ENCODE data around the gene IPO13. TPM values are rescaled to one million over a fixed set of nuclear protein-coding genes. Genes with fewer than 3 reads are reported as not detected.

The IPO13 gene
- total and polyA plus RNA-seq, 2 donors (not counting 1 experiment from before 2014, with no cell fraction given) = 12.8 to 18.5 TPM

DNA sequence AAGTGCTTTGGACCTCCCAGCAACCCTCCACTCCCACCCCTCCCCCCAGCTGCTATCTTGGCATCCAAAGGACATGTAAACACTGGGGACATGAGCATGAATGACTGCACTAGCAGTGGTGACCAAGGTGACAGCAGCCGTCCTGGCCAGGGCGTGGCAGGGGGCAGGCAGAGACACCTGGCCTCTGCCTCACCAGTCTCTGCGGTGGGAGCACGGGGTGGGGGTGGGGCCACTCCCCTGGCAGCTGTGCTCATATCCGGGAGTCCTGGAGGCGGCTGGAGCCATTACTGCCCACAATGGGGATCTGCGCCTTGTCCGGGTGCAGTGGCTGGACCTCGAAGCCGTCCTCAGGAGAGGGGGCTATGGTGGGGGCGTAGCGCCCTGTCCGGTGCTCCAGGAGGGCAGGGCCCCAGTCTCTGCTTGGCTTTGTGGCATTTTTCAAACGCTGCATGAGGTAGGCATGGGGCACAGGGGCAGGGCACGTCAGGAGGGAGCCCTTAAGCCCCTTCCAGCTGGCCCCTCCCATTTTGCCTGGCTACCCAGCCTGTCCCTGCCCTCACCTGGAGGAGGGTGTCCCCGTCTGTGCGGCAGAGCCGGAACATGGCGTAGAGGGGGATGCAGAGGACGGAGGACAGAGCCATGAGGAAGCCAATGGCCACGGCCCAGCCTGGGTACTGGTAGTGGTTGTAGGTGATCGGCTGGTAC lies 50.7 kb downstream of the IPO13 start:
- H3K79me2 ChIP-seq (ENCODE audit: control insufficient read depth, insufficient read depth, low read length) = no peaks in the 10 kb centered on the region
- no peak overlapping the region for H2AFZ ChIP-seq (ENCODE audit: low read length)
- no peaks in the 10 kb centered on the region for H3K4me1 ChIP-seq (ENCODE audit: control insufficient read depth, extremely low read depth, insufficient read depth, low read length)
- no peaks in the 10 kb centered on the region for H3K27me3 ChIP-seq (ENCODE audit: control insufficient read depth, insufficient read depth, low read length)
- no peaks in the 10 kb centered on the region for H3K9me3 ChIP-seq (ENCODE audit: control insufficient read depth, insufficient read depth, low read depth, low read length)
- H3K27ac ChIP-seq (ENCODE audit: insufficient read depth, low read length) = no peak overlapping the region
- no peak overlapping the region for H3K9ac ChIP-seq (ENCODE audit: insufficient read depth, low read length)
- no peak for TF ChIP-seq EZH2 (IDR thresholded peaks at IDR 0.05; ENCODE audit: low read length, missing control alignments)
- no peaks in the 10 kb centered on the region for H3K36me3 ChIP-seq (ENCODE audit: control insufficient read depth, insufficient read depth, low read length)
- H3K4me2 ChIP-seq (ENCODE audit: extremely low read depth, insufficient read depth, low read length) = no peak overlapping the region
- no peak overlapping the region for H3K4me3 ChIP-seq (replicated peaks in 1 of 4; ENCODE audit: control extremely low read depth in 1 of 4, insufficient read depth in 1 of 4, low read depth in 3 of 4, low read length in 4 of 4)
- no peaks in the 10 kb centered on the region for H4K20me1 ChIP-seq (ENCODE audit: control insufficient read depth, extremely low read depth, insufficient read depth, low read length)
- no peak for DNase-seq (ENCODE audit: low read depth in 2 of 2)

DNA sequence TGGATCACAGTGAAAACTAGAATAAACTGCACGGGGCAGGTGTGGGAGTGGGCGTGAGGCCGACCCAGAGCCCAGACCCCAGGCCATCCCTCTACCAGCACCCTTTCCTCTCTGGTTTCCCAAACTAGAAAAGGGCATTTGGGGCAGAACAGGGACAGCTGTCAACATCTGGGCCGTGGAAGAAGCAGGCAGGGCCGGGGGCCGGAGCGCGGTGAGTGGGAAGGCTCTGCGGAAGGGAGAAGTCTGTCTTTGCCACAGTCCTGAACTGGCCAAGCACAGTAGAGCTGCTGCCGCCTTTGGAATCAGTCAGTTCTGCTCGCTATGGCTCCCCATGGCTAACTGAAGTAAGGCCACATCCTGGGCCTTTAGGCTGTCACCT lies 51.2 kb downstream of the IPO13 start:
- H3K4me3 ChIP-seq (replicated peaks in 1 of 4; ENCODE audit: control extremely low read depth in 1 of 4, insufficient read depth in 1 of 4, low read depth in 3 of 4, low read length in 4 of 4) = no peak overlapping the region
- TF ChIP-seq EZH2 (IDR thresholded peaks at IDR 0.05; ENCODE audit: low read length, missing control alignments) = no peak
- no peak for TF ChIP-seq CTCF (conservative IDR thresholded peaks at IDR 0.05 in 1 of 2, IDR thresholded peaks at IDR 0.05 in 1 of 2; ENCODE audit: low read depth in 1 of 2, low read length in 2 of 2)
- no peaks in the 10 kb centered on the region for H3K27me3 ChIP-seq (ENCODE audit: control insufficient read depth, insufficient read depth, low read length)

DNA sequence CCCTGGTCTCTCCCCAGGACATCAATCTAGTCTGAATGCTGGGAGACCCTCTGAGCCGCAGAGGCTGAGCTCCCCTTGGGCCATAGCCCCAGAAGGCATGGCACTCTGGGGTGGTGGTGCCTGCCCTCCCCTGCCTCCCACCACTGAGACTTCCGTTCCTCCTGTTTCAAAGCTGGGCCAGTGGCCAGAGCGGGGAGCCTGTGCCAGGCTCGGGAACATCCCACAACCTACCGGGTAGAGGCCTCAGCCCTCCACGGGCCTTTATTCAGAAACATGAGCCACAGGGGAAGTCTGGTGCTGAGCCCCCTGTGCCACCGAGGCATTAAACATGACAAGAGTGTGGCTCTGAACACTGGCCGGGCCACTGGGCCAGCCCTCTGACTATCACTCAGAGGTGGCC lies 52.7 kb downstream of the IPO13 start:
- Histone ChIP-seq H3K27me3 (ENCODE audit: control insufficient read depth, insufficient read depth, low read length) (no peaks in the 10 kb centered on the region), H3K4me3 (replicated peaks in 1 of 4; ENCODE audit: control extremely low read depth in 1 of 4, insufficient read depth in 1 of 4, low read depth in 3 of 4, low read length in 4 of 4) (no peak overlapping the region), H3K27ac (ENCODE audit: insufficient read depth, low read length) (no peak overlapping the region), H4K20me1 (ENCODE audit: control insufficient read depth, extremely low read depth, insufficient read depth, low read length) (no peaks in the 10 kb centered on the region), H3K9me3 (ENCODE audit: control insufficient read depth, insufficient read depth, low read depth, low read length) (no peaks in the 10 kb centered on the region), H3K4me1 (ENCODE audit: control insufficient read depth, extremely low read depth, insufficient read depth, low read length) (no peaks in the 10 kb centered on the region), H3K9ac (ENCODE audit: insufficient read depth, low read length) (no peak overlapping the region), H3K4me2 (ENCODE audit: extremely low read depth, insufficient read depth, low read length) (no peak overlapping the region), H3K36me3 (ENCODE audit: control insufficient read depth, insufficient read depth, low read length) (no peaks in the 10 kb centered on the region), H3K79me2 (ENCODE audit: control insufficient read depth, insufficient read depth, low read length) (no peaks in the 10 kb centered on the region), H2AFZ (ENCODE audit: low read length) (no peak overlapping the region)
- TF ChIP-seq EZH2 (IDR thresholded peaks at IDR 0.05; ENCODE audit: low read length, missing control alignments) (no peak), CTCF (conservative IDR thresholded peaks at IDR 0.05 in 1 of 2, IDR thresholded peaks at IDR 0.05 in 1 of 2; ENCODE audit: low read depth in 1 of 2, low read length in 2 of 2) (no peak)
- DNase-seq (ENCODE audit: low read depth in 2 of 2) = no peak

More for the DNA sequence above, 51.2 kb downstream of the IPO13 start:
- Histone ChIP-seq H3K9me3 (ENCODE audit: control insufficient read depth, insufficient read depth, low read depth, low read length) (no peaks in the 10 kb centered on the region), H3K79me2 (ENCODE audit: control insufficient read depth, insufficient read depth, low read length) (no peaks in the 10 kb centered on the region), H3K36me3 (ENCODE audit: control insufficient read depth, insufficient read depth, low read length) (no peaks in the 10 kb centered on the region), H2AFZ (ENCODE audit: low read length) (no peak overlapping the region), H3K4me1 (ENCODE audit: control insufficient read depth, extremely low read depth, insufficient read depth, low read length) (no peaks in the 10 kb centered on the region), H4K20me1 (ENCODE audit: control insufficient read depth, extremely low read depth, insufficient read depth, low read length) (no peaks in the 10 kb centered on the region), H3K9ac (ENCODE audit: insufficient read depth, low read length) (no peak overlapping the region), H3K27ac (ENCODE audit: insufficient read depth, low read length) (no peak overlapping the region), H3K4me2 (ENCODE audit: extremely low read depth, insufficient read depth, low read length) (no peak overlapping the region)
- no peak for DNase-seq (ENCODE audit: low read depth in 2 of 2)
